Sigmoid colon (tissue), 4 donors: Measurements from ENCODE around the gene ZNF880.

ENCODE experiments used
- CTCF ChIP-seq, 4 experiments: fragments of 450-650 bp in 3 of 4; fragments of 200-600 bp in 1 of 4; IDR thresholded peaks; one replicate each; pipeline ENCODE4 v1.5.1; 2016 to 2019; ENCODE audit warnings: antibody characterized with exemption in 4 of 4, mild to moderate bottlenecking in 3 of 4, moderate library complexity in 2 of 4
- EP300 ChIP-seq, 4 donors: sonication (generic); formaldehyde crosslinking; IDR thresholded peaks; one replicate each; pipeline ENCODE4 v1.6.1; 2017; ENCODE audit warnings: antibody characterized with exemption in 4 of 4
- POLR2A ChIP-seq, 2 donors: fragments of 450-650 bp; IDR thresholded peaks; one replicate each; pipeline ENCODE4 v1.6.1; 2016; ENCODE audit warnings: antibody characterized with exemption in 2 of 2, mild to moderate bottlenecking in 2 of 2, moderate library complexity in 2 of 2
- POLR2AphosphoS5 ChIP-seq, 4 donors: sonication (generic); formaldehyde crosslinking; IDR thresholded peaks; one replicate each; pipeline ENCODE4 v1.6.1; 2017; ENCODE audit warnings: antibody characterized with exemption in 4 of 4

- TF ChIP-seq CTCF (IDR thresholded peaks at IDR 0.05) (no peak), EP300 (IDR thresholded peaks at IDR 0.05) (no peak), POLR2A (IDR thresholded peaks at IDR 0.05) (no peak), POLR2AphosphoS5 (IDR thresholded peaks at IDR 0.05) (no peak)
Measured at GRCh38 chr19:52370341-52370710, 603 bp downstream of the ZNF880 start.
